ENCODE measurements around the gene STOX1. TPM values are rescaled to one million over a fixed set of nuclear protein-coding genes. Genes with fewer than 3 reads are reported as not detected.
"Not testable (repeated sequence)": the region's sequence is repeated elsewhere in the genome, so short reads cannot be mapped to it uniquely, and the experiment has no call there.

STOX1 gene
- total and polyA plus RNA-seq, 7 donors, result 0.14 to 2.4 (median 0.57) TPM

DNA sequence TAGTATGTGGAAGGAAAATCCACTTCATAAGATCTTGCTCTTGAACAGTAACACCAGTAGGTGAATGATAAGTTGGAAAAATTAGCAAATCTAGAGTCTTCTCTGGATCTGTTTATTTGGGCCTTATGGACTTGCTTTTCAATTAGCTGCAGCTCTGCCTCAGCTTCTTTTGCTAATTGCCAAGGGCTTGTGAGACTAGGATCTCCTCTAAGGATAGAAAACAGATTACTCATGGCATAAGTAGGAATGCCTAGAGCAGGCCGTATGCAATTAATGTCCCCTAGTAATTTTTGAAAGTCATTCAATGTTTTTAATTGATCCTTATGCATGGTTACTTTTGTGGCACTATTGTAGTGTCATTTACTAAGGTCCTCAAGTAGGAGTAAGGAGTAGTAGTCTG lies 37.3 kb downstream of the STOX1 start:
- WGBS, 3 donors, result 91 to 96% (median 92%) methylated on average over 1 of the region's 1 CpG
- DNase-seq (no peak), ATAC-seq (no peak)
- intact Hi-C loops (cut with DNase I), result no loop called here
- H3K36me3 ChIP-seq (ENCODE audit: insufficient read depth in 1 of 2, low read depth in 1 of 2), result no peaks in the 10 kb centered on the region
- no peak overlapping the region for H3K27ac ChIP-seq
- TF ChIP-seq, protein P1, sequence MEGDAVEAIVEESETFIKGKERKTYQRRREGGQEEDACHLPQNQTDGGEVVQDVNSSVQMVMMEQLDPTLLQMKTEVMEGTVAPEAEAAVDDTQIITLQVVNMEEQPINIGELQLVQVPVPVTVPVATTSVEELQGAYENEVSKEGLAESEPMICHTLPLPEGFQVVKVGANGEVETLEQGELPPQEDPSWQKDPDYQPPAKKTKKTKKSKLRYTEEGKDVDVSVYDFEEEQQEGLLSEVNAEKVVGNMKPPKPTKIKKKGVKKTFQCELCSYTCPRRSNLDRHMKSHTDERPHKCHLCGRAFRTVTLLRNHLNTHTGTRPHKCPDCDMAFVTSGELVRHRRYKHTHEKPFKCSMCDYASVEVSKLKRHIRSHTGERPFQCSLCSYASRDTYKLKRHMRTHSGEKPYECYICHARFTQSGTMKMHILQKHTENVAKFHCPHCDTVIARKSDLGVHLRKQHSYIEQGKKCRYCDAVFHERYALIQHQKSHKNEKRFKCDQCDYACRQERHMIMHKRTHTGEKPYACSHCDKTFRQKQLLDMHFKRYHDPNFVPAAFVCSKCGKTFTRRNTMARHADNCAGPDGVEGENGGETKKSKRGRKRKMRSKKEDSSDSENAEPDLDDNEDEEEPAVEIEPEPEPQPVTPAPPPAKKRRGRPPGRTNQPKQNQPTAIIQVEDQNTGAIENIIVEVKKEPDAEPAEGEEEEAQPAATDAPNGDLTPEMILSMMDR (IDR thresholded peaks at IDR 0.05), result no peak
- no peaks in the 10 kb centered on the region for H3K27me3 ChIP-seq (ENCODE audit: insufficient read depth in 3 of 3, low read length in 2 of 3)
- H3K4me1 ChIP-seq, result no peaks in the 10 kb centered on the region
- H3K4me3 ChIP-seq, result no peak overlapping the region
- H3K9me3 ChIP-seq, result peaks cover 5% of the 10 kb centered on the region

DNA sequence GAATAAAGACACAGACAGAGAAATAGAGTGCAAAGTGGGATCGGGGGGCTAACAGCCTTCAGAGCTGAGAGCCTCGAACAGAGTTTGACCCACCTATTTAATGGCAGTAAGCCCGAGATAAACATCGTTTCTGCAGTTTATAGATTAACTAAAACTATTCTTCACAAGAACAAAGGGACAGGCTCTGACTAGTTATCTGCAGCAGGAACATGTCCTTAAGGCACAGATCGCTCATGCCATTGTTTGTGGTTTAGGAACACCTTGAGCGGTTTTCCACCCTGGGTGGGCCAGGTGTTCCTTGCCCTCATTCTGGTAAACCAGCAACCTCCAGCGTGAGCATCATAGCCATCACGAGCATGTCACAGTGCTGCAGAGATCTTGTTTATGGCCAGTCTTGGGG lies 40.8 kb downstream of the STOX1 start:
- H3K9me3 ChIP-seq; H3K27me3 ChIP-seq (ENCODE audit: insufficient read depth in 3 of 3, low read length in 2 of 3); intact Hi-C loops (cut with DNase I); H3K4me3 ChIP-seq; DNase-seq; H3K36me3 ChIP-seq (ENCODE audit: insufficient read depth in 1 of 2, low read depth in 1 of 2); H3K27ac ChIP-seq; ATAC-seq: not testable (repeated sequence)
- 94 to 97% (median 95%) methylated on average over 8 of the region's 8 CpGs for WGBS, 3 donors
- H3K4me1 ChIP-seq, result peaks cover 10% of the 10 kb centered on the region

DNA sequence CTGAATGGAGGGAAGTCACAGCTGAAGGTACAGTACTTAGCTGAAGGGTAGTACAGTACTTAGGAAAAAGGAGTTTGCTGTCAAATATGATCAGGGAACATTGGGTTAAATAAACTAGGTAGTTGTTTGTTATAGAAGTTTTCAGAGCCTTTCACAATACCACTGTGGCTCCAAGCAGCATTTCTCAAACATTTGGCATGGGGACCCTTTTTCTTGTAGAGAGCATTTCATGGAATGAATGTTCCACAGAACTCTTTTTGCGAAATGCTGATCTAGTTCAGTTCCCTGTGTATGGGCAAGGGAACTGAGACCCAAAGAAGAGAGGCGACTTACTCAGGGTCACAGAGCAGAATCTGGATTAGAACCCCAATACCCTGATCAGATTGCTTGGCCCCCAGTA lies 42.3 kb downstream of the STOX1 start:
- Histone ChIP-seq H3K27ac (no peak overlapping the region), H3K4me3 (no peak overlapping the region), H3K36me3 (ENCODE audit: insufficient read depth in 1 of 2, low read depth in 1 of 2) (no peaks in the 10 kb centered on the region), H3K9me3 (no peaks in the 10 kb centered on the region), H3K4me1 (peaks cover 10% of the 10 kb centered on the region), H3K27me3 (ENCODE audit: insufficient read depth in 3 of 3, low read length in 2 of 3) (no peaks in the 10 kb centered on the region)
- ATAC-seq (no peak), DNase-seq (no peak)
- TF ChIP-seq, protein P1 (IDR thresholded peaks at IDR 0.05), result no peak
- intact Hi-C loops (cut with DNase I), result no loop called here
- 41 to 70% (median 47%) methylated on average over 2 of the region's 2 CpGs for WGBS, 3 donors

DNA sequence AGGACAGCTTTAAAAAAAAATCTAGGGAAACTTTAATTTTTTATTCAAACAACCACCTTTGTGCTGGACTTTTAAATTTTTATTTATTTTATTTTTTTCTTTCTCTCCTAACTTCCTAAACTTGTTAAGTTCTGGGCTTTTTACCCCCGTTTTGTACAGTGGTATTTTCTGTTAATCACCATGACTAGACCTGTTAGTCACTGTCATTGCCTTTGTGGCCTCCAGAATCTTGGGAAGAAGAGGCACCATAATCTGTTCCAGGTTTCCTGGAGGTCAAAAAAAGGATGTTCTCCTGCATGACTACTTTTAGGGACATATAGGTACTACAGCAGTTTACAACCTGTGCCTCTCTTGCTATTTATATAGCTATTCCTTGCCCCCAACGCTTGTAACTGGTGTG lies 42.7 kb downstream of the STOX1 start:
- intact Hi-C loops (cut with DNase I), result no loop called here
- no peak for DNase-seq
- TF ChIP-seq, protein P1 (IDR thresholded peaks at IDR 0.05), result no peak
- Histone ChIP-seq H3K27ac (no peak overlapping the region), H3K4me1 (peaks cover 10% of the 10 kb centered on the region), H3K9me3 (no peaks in the 10 kb centered on the region), H3K36me3 (ENCODE audit: insufficient read depth in 1 of 2, low read depth in 1 of 2) (no peaks in the 10 kb centered on the region), H3K4me3 (no peak overlapping the region), H3K27me3 (ENCODE audit: insufficient read depth in 3 of 3, low read length in 2 of 3) (no peaks in the 10 kb centered on the region)
- ATAC-seq, result no peak
- WGBS, 3 donors, result 70 to 75% (median 74%) methylated on average over 2 of the region's 2 CpGs

DNA sequence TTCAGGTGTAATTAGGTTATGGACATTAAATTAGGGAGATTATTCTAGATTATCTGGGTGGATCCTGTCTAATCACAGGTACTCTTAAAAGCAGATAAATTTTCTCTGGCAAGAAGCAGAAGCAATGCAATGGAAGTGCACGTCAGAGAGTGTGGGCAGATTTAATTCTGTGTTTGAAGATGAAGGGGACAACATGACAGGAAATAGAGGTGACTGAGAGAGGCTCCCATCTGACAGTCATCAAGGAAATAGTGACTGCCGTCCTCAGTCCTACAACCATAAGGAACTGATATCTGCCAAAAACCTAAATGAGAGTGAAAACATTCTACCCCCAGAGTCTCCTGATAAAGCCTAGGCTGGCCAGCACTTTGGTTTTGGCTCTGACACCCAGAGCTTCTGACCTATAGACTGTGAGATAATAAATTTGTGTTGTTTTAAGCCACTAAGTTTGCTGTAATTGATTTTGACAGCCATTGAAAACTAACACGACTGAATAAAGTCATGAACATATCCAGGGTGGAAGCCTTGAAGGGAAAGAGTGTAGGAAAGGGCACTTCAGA lies 43.3 kb downstream of the STOX1 start:
- 45 to 59% (median 49%) methylated on average over 3 of the region's 3 CpGs for WGBS, 3 donors
- DNase-seq (no peak), ATAC-seq (no peak)
- intact Hi-C loops (cut with DNase I), result no loop called here
- TF ChIP-seq, protein P1 (IDR thresholded peaks at IDR 0.05), result no peak
- H3K27ac ChIP-seq, result peak overlapping the region; percentile 74
- no peaks in the 10 kb centered on the region for H3K36me3 ChIP-seq (ENCODE audit: insufficient read depth in 1 of 2, low read depth in 1 of 2)
- H3K4me1 ChIP-seq, result peaks cover 10% of the 10 kb centered on the region
- no peak overlapping the region for H3K4me3 ChIP-seq
- H3K9me3 ChIP-seq, result no peaks in the 10 kb centered on the region
- no peaks in the 10 kb centered on the region for H3K27me3 ChIP-seq (ENCODE audit: insufficient read depth in 3 of 3, low read length in 2 of 3)
